Regular cardiac myocyte (primary cell): ENCODE results near the gene CCER1. TPM values are rescaled to one million over a fixed set of nuclear protein-coding genes. Genes with fewer than 3 reads are reported as not detected.

Experiments used
- total RNA-seq: library from RNA; depleted of rRNA; stranded (reverse); fragments of >200 nt; gene quantifications from 2 replicates; pipeline ENCODE4 v1.2.3, GENCODE V29; 2014

The CCER1 gene, protein sequence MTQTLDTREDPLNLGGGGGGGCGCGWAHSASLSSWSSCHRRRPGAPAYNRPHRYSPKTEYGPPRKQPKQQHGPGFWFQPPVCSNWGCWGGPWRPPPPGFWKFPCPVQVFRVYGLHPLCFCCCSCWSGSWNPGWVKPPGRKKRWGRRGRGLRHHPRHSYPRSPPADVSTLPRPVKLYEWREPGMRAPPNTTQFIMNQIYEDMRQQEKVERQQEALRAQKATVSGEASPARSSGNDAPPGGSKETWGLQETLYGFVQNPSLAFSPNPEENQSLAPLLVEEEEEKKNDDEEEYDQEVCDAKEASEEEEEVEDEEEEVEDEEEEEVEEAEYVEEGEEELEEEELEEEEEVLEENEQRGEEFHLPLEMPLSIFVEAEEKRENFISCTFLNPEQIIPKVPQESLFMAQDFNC
- total RNA-seq = not detected in 2 replicates

GRCh38 chr12:90954921-90955320 lies at the start of gene CCER1:
Gene CCER1, minus strand, starts transcription at chr12:90955176. Its CDS starts 434 bp downstream, at chr12:90954742.

Other genes with a start within 250 kb of the CCER1 start
- not detected in 2 replicates for gene EPYC, start 49.8 kb upstream of the CCER1 start, total RNA-seq
- gene KERA, start 102.8 kb upstream of the CCER1 start, total RNA-seq = not detected in 2 replicates
- 35.3 and 191 TPM in 2 replicates for gene LUM, start 156.3 kb upstream of the CCER1 start, total RNA-seq
- 69.8 and 321 TPM in 2 replicates for gene DCN, start 227.6 kb upstream of the CCER1 start, total RNA-seq